Activated naive CD4-positive, alpha-beta T cell treated with anti-CD3 and anti-CD28 coated beads, Interleukin-2, amount 50 U/mL, for 24 hours (primary cell): Measurements from ENCODE around the gene NMS.
"Not testable (repeated sequence)": the region's sequence is repeated elsewhere in the genome, so short reads cannot be mapped to it uniquely, and the experiment has no call there.

Experiments
- H3K27ac Mint-ChIP-seq: one replicate; pipeline ENCODE4 v1.8.0; 2021; ENCODE audit warnings: mild to moderate bottlenecking, mixed read lengths
- H3K27me3 Mint-ChIP-seq: one replicate; pipeline ENCODE4 v1.8.0; 2021; ENCODE audit warnings: mixed read lengths
- H3K36me3 Mint-ChIP-seq: one replicate; pipeline ENCODE4 v1.8.0; 2021; ENCODE audit warnings: mixed read lengths
- H3K4me1 Mint-ChIP-seq: one replicate; pipeline ENCODE4 v1.8.0; 2021; ENCODE audit warnings: mixed read lengths
- H3K4me3 Mint-ChIP-seq: one replicate; pipeline ENCODE4 v1.8.0; 2021; ENCODE audit warnings: mild to moderate bottlenecking, mixed read lengths
- H3K9me3 Mint-ChIP-seq: one replicate; pipeline ENCODE4 v1.8.0; 2021; ENCODE audit warnings: mixed read lengths

NMS gene

GRCh38 chr2:100456357-100456756 lies 13.9 kb upstream of the NMS start:
- not testable (repeated sequence) for H3K27ac Mint-ChIP-seq, H3K27me3 Mint-ChIP-seq, H3K4me1 Mint-ChIP-seq, H3K9me3 Mint-ChIP-seq, H3K36me3 Mint-ChIP-seq, H3K4me3 Mint-ChIP-seq

- no peaks in the 10 kb centered on the region for H3K4me1 Mint-ChIP-seq
- no peak overlapping the region for H3K27ac Mint-ChIP-seq
- H3K4me3 Mint-ChIP-seq: no peak overlapping the region
- peaks cover 4% of the 10 kb centered on the region for H3K27me3 Mint-ChIP-seq
- peaks cover 5% of the 10 kb centered on the region for H3K9me3 Mint-ChIP-seq
- H3K36me3 Mint-ChIP-seq: peaks cover 3% of the 10 kb centered on the region
These were observed 9.3 kb upstream of the NMS start for GRCh38 chr2:100460904-100461530.

GRCh38 chr2:100470898-100471514 lies 724 bp downstream of the NMS start:
- Mint-ChIP-seq H3K27ac (no peak overlapping the region), H3K27me3 (peaks cover 22% of the 10 kb centered on the region), H3K9me3 (no peaks in the 10 kb centered on the region), H3K4me1 (no peaks in the 10 kb centered on the region), H3K36me3 (no peaks in the 10 kb centered on the region), H3K4me3 (no peak overlapping the region)

- Mint-ChIP-seq H3K4me1 (no peaks in the 10 kb centered on the region), H3K36me3 (no peaks in the 10 kb centered on the region), H3K4me3 (no peak overlapping the region), H3K27ac (no peak overlapping the region), H3K9me3 (no peaks in the 10 kb centered on the region), H3K27me3 (peaks cover 11% of the 10 kb centered on the region)
These were observed 6.3 kb downstream of the NMS start for GRCh38 chr2:100476606-100477005.

GRCh38 chr2:100482741-100483140 lies 12.5 kb downstream of the NMS start:
- Mint-ChIP-seq H3K27me3 (peaks cover 3% of the 10 kb centered on the region), H3K27ac (no peak overlapping the region), H3K9me3 (no peaks in the 10 kb centered on the region), H3K4me3 (no peak overlapping the region), H3K36me3 (no peaks in the 10 kb centered on the region), H3K4me1 (no peaks in the 10 kb centered on the region)

- Mint-ChIP-seq H3K4me1 (no peaks in the 10 kb centered on the region), H3K9me3 (no peaks in the 10 kb centered on the region), H3K27me3 (peaks cover 3% of the 10 kb centered on the region), H3K36me3 (no peaks in the 10 kb centered on the region), H3K4me3 (no peak overlapping the region), H3K27ac (no peak overlapping the region)
These were observed 13.6 kb downstream of the NMS start for GRCh38 chr2:100483895-100484294.

- Mint-ChIP-seq H3K27me3 (peaks cover 3% of the 10 kb centered on the region), H3K9me3 (no peaks in the 10 kb centered on the region), H3K4me3 (no peak overlapping the region), H3K4me1 (no peaks in the 10 kb centered on the region), H3K27ac (no peak overlapping the region), H3K36me3 (no peaks in the 10 kb centered on the region)
These were observed 14.1 kb downstream of the NMS start for GRCh38 chr2:100484390-100484789.

- Mint-ChIP-seq H3K4me3 (no peak overlapping the region), H3K27me3 (peaks cover 2% of the 10 kb centered on the region), H3K36me3 (no peaks in the 10 kb centered on the region)
These were observed 15.1 kb downstream of the NMS start for GRCh38 chr2:100485396-100485795.

GRCh38 chr2:100494712-100495111 lies 24.4 kb downstream of the NMS start:
- H3K9me3 Mint-ChIP-seq: no peaks in the 10 kb centered on the region
- H3K4me1 Mint-ChIP-seq: no peaks in the 10 kb centered on the region
- H3K27ac Mint-ChIP-seq: no peak overlapping the region
- peaks cover 3% of the 10 kb centered on the region for H3K36me3 Mint-ChIP-seq
- peaks cover 3% of the 10 kb centered on the region for H3K27me3 Mint-ChIP-seq
- no peak overlapping the region for H3K4me3 Mint-ChIP-seq

More at GRCh38 chr2:100485396-100485795, 15.1 kb downstream of the NMS start:
- no peak overlapping the region for H3K27ac Mint-ChIP-seq
- H3K4me1 Mint-ChIP-seq: no peaks in the 10 kb centered on the region
- H3K9me3 Mint-ChIP-seq: no peaks in the 10 kb centered on the region

GRCh38 chr2:100502782-100503181 lies 32.5 kb downstream of the NMS start:
- Mint-ChIP-seq H3K4me3 (no peak overlapping the region), H3K36me3 (peaks cover 14% of the 10 kb centered on the region), H3K27ac (no peak overlapping the region), H3K4me1 (no peaks in the 10 kb centered on the region), H3K9me3 (peaks cover 17% of the 10 kb centered on the region), H3K27me3 (peaks cover 5% of the 10 kb centered on the region)

- H3K4me3 Mint-ChIP-seq: no peak overlapping the region
- no peak overlapping the region for H3K27ac Mint-ChIP-seq
- H3K9me3 Mint-ChIP-seq: peaks cover 27% of the 10 kb centered on the region
- peaks cover 4% of the 10 kb centered on the region for H3K27me3 Mint-ChIP-seq
- no peaks in the 10 kb centered on the region for H3K4me1 Mint-ChIP-seq
- peaks cover 17% of the 10 kb centered on the region for H3K36me3 Mint-ChIP-seq
These were observed 34.3 kb downstream of the NMS start for GRCh38 chr2:100504542-100504941.

- H3K27me3 Mint-ChIP-seq: no peaks in the 10 kb centered on the region
These were observed 38.8 kb downstream of the NMS start for GRCh38 chr2:100509066-100509465.

GRCh38 chr2:100513650-100514049 lies 43.4 kb downstream of the NMS start:
- H3K36me3 Mint-ChIP-seq: no peaks in the 10 kb centered on the region
- no peaks in the 10 kb centered on the region for H3K4me1 Mint-ChIP-seq
- H3K9me3 Mint-ChIP-seq: peaks cover 1% of the 10 kb centered on the region
- no peak overlapping the region for H3K27ac Mint-ChIP-seq
- H3K27me3 Mint-ChIP-seq: no peaks in the 10 kb centered on the region
- H3K4me3 Mint-ChIP-seq: no peak overlapping the region

More at GRCh38 chr2:100509066-100509465, 38.8 kb downstream of the NMS start:
- Mint-ChIP-seq H3K36me3 (peaks cover 12% of the 10 kb centered on the region), H3K27ac (no peak overlapping the region), H3K9me3 (peaks cover 9% of the 10 kb centered on the region), H3K4me1 (no peaks in the 10 kb centered on the region), H3K4me3 (no peak overlapping the region)

- Mint-ChIP-seq H3K27ac (no peak overlapping the region), H3K36me3 (no peaks in the 10 kb centered on the region), H3K9me3 (no peaks in the 10 kb centered on the region), H3K4me1 (no peaks in the 10 kb centered on the region), H3K27me3 (no peaks in the 10 kb centered on the region), H3K4me3 (no peak overlapping the region)
These were observed 47.3 kb downstream of the NMS start for GRCh38 chr2:100517556-100517955.

- no peak overlapping the region for H3K27ac Mint-ChIP-seq
- H3K4me3 Mint-ChIP-seq: no peak overlapping the region
These were observed 48.5 kb downstream of the NMS start for GRCh38 chr2:100518801-100519200.

GRCh38 chr2:100520224-100520623 lies 49.9 kb downstream of the NMS start:
- Mint-ChIP-seq H3K36me3 (no peaks in the 10 kb centered on the region), H3K27me3 (no peaks in the 10 kb centered on the region), H3K27ac (no peak overlapping the region), H3K4me1 (no peaks in the 10 kb centered on the region), H3K4me3 (no peak overlapping the region), H3K9me3 (no peaks in the 10 kb centered on the region)

More at GRCh38 chr2:100518801-100519200, 48.5 kb downstream of the NMS start:
- Mint-ChIP-seq H3K9me3 (no peaks in the 10 kb centered on the region), H3K27me3 (no peaks in the 10 kb centered on the region), H3K36me3 (no peaks in the 10 kb centered on the region), H3K4me1 (no peaks in the 10 kb centered on the region)

- Mint-ChIP-seq H3K27me3 (no peaks in the 10 kb centered on the region), H3K27ac (no peak overlapping the region), H3K36me3 (no peaks in the 10 kb centered on the region), H3K4me1 (no peaks in the 10 kb centered on the region), H3K9me3 (no peaks in the 10 kb centered on the region), H3K4me3 (no peak overlapping the region)
These were observed 52.1 kb downstream of the NMS start for GRCh38 chr2:100522430-100522829.
